ENCODE measurements around the gene C9orf50. TPM values are rescaled to one million over a fixed set of nuclear protein-coding genes. Genes with fewer than 3 reads are reported as not detected.

Gene C9orf50
- total RNA-seq, 1 experiment from 2014 or later, result not detected

DNA sequence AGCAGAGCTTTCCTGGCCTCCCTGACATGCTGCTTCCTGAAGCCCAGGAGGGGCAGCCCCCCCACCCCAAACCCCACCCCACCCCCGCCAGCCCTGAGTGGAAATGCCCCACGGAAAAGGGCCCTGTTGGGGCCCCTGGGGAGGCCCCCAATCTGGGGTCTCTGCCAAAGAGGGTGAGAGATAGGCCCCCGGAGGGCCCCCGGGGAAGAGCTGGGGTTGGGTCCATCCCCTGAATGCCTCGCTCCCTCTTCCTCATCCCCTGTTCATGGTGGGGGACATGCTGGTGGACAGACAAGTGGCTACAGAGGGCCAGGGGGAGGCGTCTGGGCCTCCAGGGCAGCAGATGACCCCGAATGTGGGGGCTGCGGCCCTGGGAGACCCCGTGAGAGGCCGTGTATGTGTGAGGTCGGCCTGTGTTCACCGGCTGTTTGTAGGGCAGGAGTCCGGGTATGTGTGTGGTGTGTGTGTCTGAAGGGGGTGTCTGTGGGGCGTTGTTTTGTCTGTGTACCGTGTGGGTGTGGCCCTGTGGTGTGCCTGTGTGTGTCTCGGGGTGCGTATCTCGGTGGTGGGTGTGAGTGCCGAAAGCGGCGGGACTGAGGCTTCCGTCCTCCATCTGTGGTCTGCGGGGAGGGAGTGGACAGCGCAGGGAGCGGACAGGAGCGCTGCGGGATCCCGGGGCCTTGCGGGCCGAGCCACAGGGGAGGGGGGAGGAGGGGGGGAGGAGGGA, 11.3 kb downstream of the C9orf50 start:
- Mint-ChIP-seq H3K9me3 (no peaks in the 10 kb centered on the region; a peak in 1 of 5 replicates), H3K4me3 (peak overlapping the region; percentile 74 to 85), H3K27me3 (ENCODE audit: low read depth) (peaks cover 36% of the 10 kb centered on the region), H3K36me3 (ENCODE audit: insufficient read depth in 1 of 3, low read depth in 3 of 3) (no peaks in the 10 kb centered on the region), H3K27ac (peak overlapping the region in 1 of 3 experiments; percentile 63; a peak in 1 of 7 replicates), H3K4me1 (peaks cover 28 to 37% of the 10 kb centered on the region in 2 experiments)
- Histone ChIP-seq H2AK5ac (ENCODE audit: insufficient read length, low read length) (no peak overlapping the region), H3K56ac (ENCODE audit: insufficient read length, low read depth, low read length) (no peak overlapping the region), H3K23me2 (ENCODE audit: insufficient read length, low read depth, low read length, poor library complexity, severe bottlenecking) (peaks cover 5% of the 10 kb centered on the region), H2BK15ac (ENCODE audit: low read depth, low read length) (no peak overlapping the region), H3K4me2 (ENCODE audit: insufficient read depth, insufficient read length, low read length) (peak overlapping the region; percentile 51), H3K27ac (ENCODE audit: insufficient read length, low read depth, low read length) (no peak overlapping the region), H3K9me3 (ENCODE audit: control insufficient read depth, low read depth, low read length) (no peaks in the 10 kb centered on the region), H3K4ac (ENCODE audit: low read depth, low read length) (no peak overlapping the region), H3T11ph (ENCODE audit: low read length) (no peak overlapping the region), H2BK5ac (ENCODE audit: insufficient read length, low read length) (no peak overlapping the region), H3K79me1 (ENCODE audit: insufficient read depth, low read depth, low read length, poor library complexity, severe bottlenecking) (no peaks in the 10 kb centered on the region), H4K20me1 (ENCODE audit: control insufficient read depth, insufficient read depth, insufficient read length) (no peaks in the 10 kb centered on the region), H4K5ac (ENCODE audit: insufficient read length, low read depth, low read length) (no peak overlapping the region), H4K8ac (replicated peaks; ENCODE audit: insufficient read length, low read depth, low read length) (no peak overlapping the region), H3K27me3 (ENCODE audit: insufficient read depth, low read length) (no peaks in the 10 kb centered on the region), H3K23ac (ENCODE audit: insufficient read length, low read depth, low read length) (no peak overlapping the region), H2BK12ac (ENCODE audit: insufficient read length, low read depth, low read length) (no peak overlapping the region), H2BK120ac (ENCODE audit: low read depth, low read length, poor library complexity, severe bottlenecking) (no peak overlapping the region), H2AFZ (ENCODE audit: low read length) (no peak overlapping the region), H3K18ac (ENCODE audit: insufficient read length, low read depth, low read length) (peak overlapping the region; percentile 68), H4K91ac (ENCODE audit: insufficient read length, low read depth, low read length) (no peak overlapping the region), H3K14ac (ENCODE audit: insufficient read depth, low read length) (no peak overlapping the region; the same call in 1 of the 2 replicates), H3K4me1 (ENCODE audit: insufficient read depth, low read length) (peaks cover 5% of the 10 kb centered on the region; the same call in 1 of the 2 replicates), H2BK20ac (ENCODE audit: low read depth, low read length, poor library complexity, severe bottlenecking) (no peak overlapping the region), H3K79me2 (ENCODE audit: insufficient read depth, low read length) (no peaks in the 10 kb centered on the region), H3K9ac (ENCODE audit: extremely low read depth, insufficient read length, low read length) (no peak overlapping the region)
- no CpG with 5 or more reads among the region's 30 CpGs for WGBS (ENCODE audit: extremely low coverage, insufficient read length, low lambda C conversion rate)
- TF ChIP-seq, protein P1, sequence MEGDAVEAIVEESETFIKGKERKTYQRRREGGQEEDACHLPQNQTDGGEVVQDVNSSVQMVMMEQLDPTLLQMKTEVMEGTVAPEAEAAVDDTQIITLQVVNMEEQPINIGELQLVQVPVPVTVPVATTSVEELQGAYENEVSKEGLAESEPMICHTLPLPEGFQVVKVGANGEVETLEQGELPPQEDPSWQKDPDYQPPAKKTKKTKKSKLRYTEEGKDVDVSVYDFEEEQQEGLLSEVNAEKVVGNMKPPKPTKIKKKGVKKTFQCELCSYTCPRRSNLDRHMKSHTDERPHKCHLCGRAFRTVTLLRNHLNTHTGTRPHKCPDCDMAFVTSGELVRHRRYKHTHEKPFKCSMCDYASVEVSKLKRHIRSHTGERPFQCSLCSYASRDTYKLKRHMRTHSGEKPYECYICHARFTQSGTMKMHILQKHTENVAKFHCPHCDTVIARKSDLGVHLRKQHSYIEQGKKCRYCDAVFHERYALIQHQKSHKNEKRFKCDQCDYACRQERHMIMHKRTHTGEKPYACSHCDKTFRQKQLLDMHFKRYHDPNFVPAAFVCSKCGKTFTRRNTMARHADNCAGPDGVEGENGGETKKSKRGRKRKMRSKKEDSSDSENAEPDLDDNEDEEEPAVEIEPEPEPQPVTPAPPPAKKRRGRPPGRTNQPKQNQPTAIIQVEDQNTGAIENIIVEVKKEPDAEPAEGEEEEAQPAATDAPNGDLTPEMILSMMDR (conservative IDR thresholded peaks at IDR 0.05), result no peak
- no peak for DNase-seq

All from H9 (cell line).